Calu3 (cell line): Measurements from ENCODE around the gene CDK14. TPM values are rescaled to one million over a fixed set of nuclear protein-coding genes. Genes with fewer than 3 reads are reported as not detected.

Experiments
- BruUV-seq: library from RNA; stranded (reverse); fragments of 400-500 nt; replicated peaks from 2 replicates; lab custom pipeline; 2021; lab: Mats Ljungman, UMichigan
- CTCF ChIA-PET: fragments of 300-600 bp; sonication (Branson Sonifier 250); formaldehyde crosslinking; loops from one replicate; lab custom pipeline; 2022; ENCODE audit warnings: antibody characterized with exemption; lab: Charles Lee
- DNase-seq: peaks from one replicate; pipeline ENCODE4 v3.0.0; 2022
- H3K27ac Mint-ChIP-seq: one replicate; pipeline ENCODE4 v1.8.0; 2022; ENCODE audit warnings: mixed read lengths; ENCODE audit not compliant: unreplicated experiment
- H3K27me3 Mint-ChIP-seq: one replicate; pipeline ENCODE4 v1.8.0; 2022; ENCODE audit warnings: mixed read lengths; ENCODE audit not compliant: unreplicated experiment
- H3K36me3 Mint-ChIP-seq: one replicate; pipeline ENCODE4 v1.8.0; 2022; ENCODE audit warnings: mild to moderate bottlenecking, moderate library complexity, mixed read lengths; ENCODE audit not compliant: insufficient read depth, unreplicated experiment
- H3K4me1 Mint-ChIP-seq: one replicate; pipeline ENCODE4 v1.8.0; 2022; ENCODE audit warnings: mild to moderate bottlenecking, low read depth, mixed read lengths; ENCODE audit not compliant: unreplicated experiment
- H3K4me3 Mint-ChIP-seq: one replicate; pipeline ENCODE4 v1.8.0; 2022; ENCODE audit warnings: mild to moderate bottlenecking, low read depth, moderate library complexity, mixed read lengths; ENCODE audit not compliant: unreplicated experiment
- H3K9me3 Mint-ChIP-seq: one replicate; pipeline ENCODE4 v1.8.0; 2022; ENCODE audit warnings: low read depth, mixed read lengths; ENCODE audit not compliant: unreplicated experiment
- intact Hi-C: fragments of 100-400 bp; cut with micrococcal nuclease; formaldehyde crosslinking; loops from one replicate; pipeline ENCODE4 v1.10.0; 2022; ENCODE audit not compliant: unreplicated experiment
- total RNA-seq: library from RNA; stranded (reverse); gene quantifications from 2 replicates; pipeline ENCODE4 v1.2.3, GENCODE V29; 2022
- TF ChIP-seq, protein P1 (sequence below): fragments of 200-600 bp; IDR thresholded peaks from one replicate; pipeline ENCODE4 v1.8.0; 2022; ENCODE audit warnings: antibody characterized with exemption; ENCODE audit not compliant: unreplicated experiment

CDK14 gene
- total RNA-seq, 1 experiment from 2014 or later = 29.4 TPM

DNA sequence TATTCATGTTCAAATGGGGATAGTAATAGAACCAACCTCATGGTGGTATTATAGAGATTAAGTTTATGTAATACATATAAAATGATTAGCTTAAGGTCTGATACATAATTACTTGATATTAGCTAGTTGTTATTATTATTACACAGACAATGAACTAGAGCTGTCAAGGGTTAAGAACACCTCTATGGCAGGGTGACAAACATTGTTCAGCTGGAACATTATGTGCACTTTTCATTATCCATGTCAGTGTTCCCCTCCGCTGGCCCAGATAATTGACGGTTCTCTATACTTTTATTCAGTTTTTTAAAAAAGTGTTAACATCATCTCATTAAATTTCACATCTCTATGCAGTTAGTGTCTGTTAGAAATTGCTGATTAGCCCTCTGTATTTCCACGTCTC, 142.1 kb downstream of the CDK14 start:
- Mint-ChIP-seq H3K27ac (no peak overlapping the region), H3K4me3 (no peak overlapping the region), H3K9me3 (peaks cover 8% of the 10 kb centered on the region), H3K36me3 (no peaks in the 10 kb centered on the region), H3K27me3 (no peaks in the 10 kb centered on the region), H3K4me1 (no peaks in the 10 kb centered on the region)
- CTCF ChIA-PET = no interaction called here
- intact Hi-C loops = no loop called here
- TF ChIP-seq, protein P1, sequence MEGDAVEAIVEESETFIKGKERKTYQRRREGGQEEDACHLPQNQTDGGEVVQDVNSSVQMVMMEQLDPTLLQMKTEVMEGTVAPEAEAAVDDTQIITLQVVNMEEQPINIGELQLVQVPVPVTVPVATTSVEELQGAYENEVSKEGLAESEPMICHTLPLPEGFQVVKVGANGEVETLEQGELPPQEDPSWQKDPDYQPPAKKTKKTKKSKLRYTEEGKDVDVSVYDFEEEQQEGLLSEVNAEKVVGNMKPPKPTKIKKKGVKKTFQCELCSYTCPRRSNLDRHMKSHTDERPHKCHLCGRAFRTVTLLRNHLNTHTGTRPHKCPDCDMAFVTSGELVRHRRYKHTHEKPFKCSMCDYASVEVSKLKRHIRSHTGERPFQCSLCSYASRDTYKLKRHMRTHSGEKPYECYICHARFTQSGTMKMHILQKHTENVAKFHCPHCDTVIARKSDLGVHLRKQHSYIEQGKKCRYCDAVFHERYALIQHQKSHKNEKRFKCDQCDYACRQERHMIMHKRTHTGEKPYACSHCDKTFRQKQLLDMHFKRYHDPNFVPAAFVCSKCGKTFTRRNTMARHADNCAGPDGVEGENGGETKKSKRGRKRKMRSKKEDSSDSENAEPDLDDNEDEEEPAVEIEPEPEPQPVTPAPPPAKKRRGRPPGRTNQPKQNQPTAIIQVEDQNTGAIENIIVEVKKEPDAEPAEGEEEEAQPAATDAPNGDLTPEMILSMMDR = no peak
- no TSS peak for BruUV-seq
- no peak for DNase-seq

DNA sequence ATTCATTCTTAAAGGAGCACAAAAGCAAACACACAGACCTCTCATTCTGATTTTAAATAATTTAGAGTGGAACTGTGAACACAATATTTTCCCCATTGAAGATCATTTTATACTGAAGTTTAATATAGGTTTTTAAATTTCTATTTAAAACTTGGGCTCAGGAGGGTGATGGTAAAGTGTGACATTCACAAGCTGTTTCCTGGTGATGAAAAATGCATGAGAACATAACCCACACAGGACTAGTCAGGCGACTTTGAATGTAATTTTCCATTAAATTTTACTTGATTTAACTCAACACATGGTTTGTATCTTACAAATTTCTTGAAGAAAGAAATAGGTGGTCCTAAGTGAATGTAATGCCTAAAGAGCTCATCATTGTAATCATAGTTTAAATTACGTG, 143.6 kb downstream of the CDK14 start:
- Mint-ChIP-seq H3K4me1 (no peaks in the 10 kb centered on the region), H3K9me3 (no peaks in the 10 kb centered on the region), H3K4me3 (no peak overlapping the region), H3K36me3 (no peaks in the 10 kb centered on the region), H3K27me3 (no peaks in the 10 kb centered on the region), H3K27ac (no peak overlapping the region)
- CTCF ChIA-PET = no interaction called here
- DNase-seq = no peak
- intact Hi-C loops = no loop called here
- TF ChIP-seq, protein P1 = no peak
- BruUV-seq = no TSS peak

DNA sequence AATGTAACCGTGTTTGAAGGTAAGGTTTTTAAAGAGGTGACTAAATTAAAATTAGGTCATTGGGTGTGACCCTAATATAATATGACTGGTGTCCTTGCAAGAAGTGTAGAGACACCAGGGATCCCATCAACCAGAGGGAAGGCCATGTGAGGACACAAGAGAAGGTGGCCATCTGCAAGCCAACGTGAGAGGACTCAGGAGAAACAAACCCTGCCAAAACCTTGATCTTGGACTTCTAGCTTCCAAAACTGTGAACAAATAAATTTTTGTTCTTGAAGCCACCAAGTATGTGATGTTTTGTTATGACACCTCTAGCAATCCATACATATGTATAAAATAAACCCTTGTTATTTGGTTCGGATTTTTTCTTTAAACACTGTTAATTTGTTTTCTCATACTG, 144.3 kb downstream of the CDK14 start:
- BruUV-seq = no TSS peak
- Mint-ChIP-seq H3K36me3 (no peaks in the 10 kb centered on the region), H3K27ac (no peak overlapping the region), H3K27me3 (no peaks in the 10 kb centered on the region), H3K9me3 (no peaks in the 10 kb centered on the region), H3K4me3 (no peak overlapping the region), H3K4me1 (no peaks in the 10 kb centered on the region)
- intact Hi-C loops = no loop called here
- no peak for DNase-seq
- CTCF ChIA-PET = no interaction called here
- TF ChIP-seq, protein P1 = no peak

DNA sequence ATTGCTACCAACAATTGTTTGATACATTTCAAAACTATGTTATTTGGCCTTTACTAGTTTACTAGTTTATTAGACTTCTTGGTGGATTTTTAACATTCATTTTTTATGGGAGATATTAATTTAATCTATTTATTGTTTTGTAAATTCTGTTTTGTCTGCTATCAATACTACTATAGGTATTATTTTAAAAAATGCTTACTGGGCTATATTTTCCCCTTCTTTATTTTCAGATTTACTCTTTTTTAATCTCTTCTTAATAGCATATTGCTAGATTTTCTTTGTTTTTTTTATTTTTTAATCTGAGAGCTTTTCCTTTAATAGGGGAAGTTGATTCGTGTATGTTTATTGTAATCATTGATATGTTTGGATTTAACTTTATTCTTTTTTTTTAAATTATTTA, 147.5 kb downstream of the CDK14 start:
- TF ChIP-seq, protein P1 = no peak
- Mint-ChIP-seq H3K4me1 (no peaks in the 10 kb centered on the region), H3K36me3 (no peaks in the 10 kb centered on the region), H3K27me3 (no peaks in the 10 kb centered on the region), H3K4me3 (no peak overlapping the region), H3K27ac (no peak overlapping the region), H3K9me3 (no peaks in the 10 kb centered on the region)
- no TSS peak for BruUV-seq
- intact Hi-C loops = no loop called here
- DNase-seq = no peak
- CTCF ChIA-PET = no interaction called here
